ENCODE data around the gene PPM1N. TPM values are rescaled to one million over a fixed set of nuclear protein-coding genes. Genes with fewer than 3 reads are reported as not detected.

Gene PPM1N
- total RNA-seq, 1 donor from 2014 or later: 2.2 TPM

DNA sequence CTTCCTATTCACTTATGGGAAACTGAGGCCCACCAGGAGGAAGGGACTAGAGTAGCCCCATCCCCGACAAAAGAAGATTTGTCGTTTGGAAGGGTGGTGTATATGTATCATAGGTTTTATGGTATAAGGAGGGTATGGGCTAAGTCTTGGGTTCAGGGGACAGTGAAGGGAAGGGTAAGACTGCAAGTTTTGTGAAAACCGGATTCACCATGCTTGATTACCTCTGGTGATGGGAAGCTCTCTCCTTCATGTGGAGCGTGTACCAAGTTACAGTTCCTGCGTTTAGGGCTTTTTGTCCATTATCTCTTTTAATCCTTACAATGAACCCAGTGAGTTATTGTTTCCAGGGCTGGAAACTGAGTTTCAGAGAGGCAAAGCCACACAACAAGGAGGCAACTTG is 12.8 kb downstream of the PPM1N start:
- no peaks in the 10 kb centered on the region for H3K9me3 ChIP-seq
- no peak overlapping the region for H3K4me3 ChIP-seq
- peaks cover 4 to 6% of the 10 kb centered on the region in 2 donors for H3K36me3 ChIP-seq
- TF ChIP-seq, protein P1, sequence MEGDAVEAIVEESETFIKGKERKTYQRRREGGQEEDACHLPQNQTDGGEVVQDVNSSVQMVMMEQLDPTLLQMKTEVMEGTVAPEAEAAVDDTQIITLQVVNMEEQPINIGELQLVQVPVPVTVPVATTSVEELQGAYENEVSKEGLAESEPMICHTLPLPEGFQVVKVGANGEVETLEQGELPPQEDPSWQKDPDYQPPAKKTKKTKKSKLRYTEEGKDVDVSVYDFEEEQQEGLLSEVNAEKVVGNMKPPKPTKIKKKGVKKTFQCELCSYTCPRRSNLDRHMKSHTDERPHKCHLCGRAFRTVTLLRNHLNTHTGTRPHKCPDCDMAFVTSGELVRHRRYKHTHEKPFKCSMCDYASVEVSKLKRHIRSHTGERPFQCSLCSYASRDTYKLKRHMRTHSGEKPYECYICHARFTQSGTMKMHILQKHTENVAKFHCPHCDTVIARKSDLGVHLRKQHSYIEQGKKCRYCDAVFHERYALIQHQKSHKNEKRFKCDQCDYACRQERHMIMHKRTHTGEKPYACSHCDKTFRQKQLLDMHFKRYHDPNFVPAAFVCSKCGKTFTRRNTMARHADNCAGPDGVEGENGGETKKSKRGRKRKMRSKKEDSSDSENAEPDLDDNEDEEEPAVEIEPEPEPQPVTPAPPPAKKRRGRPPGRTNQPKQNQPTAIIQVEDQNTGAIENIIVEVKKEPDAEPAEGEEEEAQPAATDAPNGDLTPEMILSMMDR (IDR thresholded peaks at IDR 0.05): no peak
- intact Hi-C loops (cut with DNase I): no loop called here
- H3K27ac ChIP-seq: peak overlapping the region in 1 of 2 donors; percentile 96
- H3K27me3 ChIP-seq: no peaks in the 10 kb centered on the region
- DNase-seq (ENCODE audit: low spot score in 2 of 2): no peak
- H3K4me1 ChIP-seq: peaks cover 2 to 22% of the 10 kb centered on the region in 2 donors

DNA sequence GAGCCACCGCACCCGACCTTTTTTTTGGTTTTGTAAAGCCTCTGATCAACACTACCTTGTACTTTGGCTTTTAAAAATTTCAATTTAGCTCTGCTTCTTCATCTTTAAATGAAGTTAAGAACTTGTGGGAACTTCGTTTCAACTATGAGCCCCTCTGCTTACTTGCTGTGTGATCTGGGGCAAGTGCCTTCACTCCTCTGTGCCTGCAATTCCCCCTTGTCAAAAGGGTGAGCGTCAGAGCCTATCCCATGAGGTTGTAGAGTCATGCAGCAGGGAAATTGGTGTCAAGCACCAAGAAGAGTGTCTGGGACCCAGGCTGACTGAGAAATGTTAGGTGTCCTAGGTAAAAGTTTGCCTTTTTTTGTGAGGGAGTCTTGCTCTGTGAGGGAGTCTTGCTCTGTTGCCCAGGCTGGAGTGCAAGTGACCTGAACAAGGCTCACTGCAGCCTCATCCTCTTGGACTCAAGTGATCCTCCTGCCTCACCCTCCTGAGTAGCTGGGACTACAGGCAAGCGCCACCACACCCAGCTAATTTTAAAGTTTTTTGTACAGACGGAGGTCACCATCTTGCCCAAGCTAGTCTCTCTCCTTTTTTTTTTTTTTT is 14.7 kb downstream of the PPM1N start:
- TF ChIP-seq, protein P1 (IDR thresholded peaks at IDR 0.05): no peak
- Histone ChIP-seq H3K27ac (peak overlapping the region in 1 of 2 donors; percentile 30), H3K4me1 (peaks cover 0 to 22% of the 10 kb centered on the region in 2 donors), H3K27me3 (no peaks in the 10 kb centered on the region), H3K9me3 (no peaks in the 10 kb centered on the region), H3K36me3 (peaks cover 13 to 16% of the 10 kb centered on the region in 2 donors), H3K4me3 (no peak overlapping the region)
- no peak for DNase-seq (ENCODE audit: low spot score in 2 of 2)
- intact Hi-C loops (cut with DNase I): no loop called here

DNA sequence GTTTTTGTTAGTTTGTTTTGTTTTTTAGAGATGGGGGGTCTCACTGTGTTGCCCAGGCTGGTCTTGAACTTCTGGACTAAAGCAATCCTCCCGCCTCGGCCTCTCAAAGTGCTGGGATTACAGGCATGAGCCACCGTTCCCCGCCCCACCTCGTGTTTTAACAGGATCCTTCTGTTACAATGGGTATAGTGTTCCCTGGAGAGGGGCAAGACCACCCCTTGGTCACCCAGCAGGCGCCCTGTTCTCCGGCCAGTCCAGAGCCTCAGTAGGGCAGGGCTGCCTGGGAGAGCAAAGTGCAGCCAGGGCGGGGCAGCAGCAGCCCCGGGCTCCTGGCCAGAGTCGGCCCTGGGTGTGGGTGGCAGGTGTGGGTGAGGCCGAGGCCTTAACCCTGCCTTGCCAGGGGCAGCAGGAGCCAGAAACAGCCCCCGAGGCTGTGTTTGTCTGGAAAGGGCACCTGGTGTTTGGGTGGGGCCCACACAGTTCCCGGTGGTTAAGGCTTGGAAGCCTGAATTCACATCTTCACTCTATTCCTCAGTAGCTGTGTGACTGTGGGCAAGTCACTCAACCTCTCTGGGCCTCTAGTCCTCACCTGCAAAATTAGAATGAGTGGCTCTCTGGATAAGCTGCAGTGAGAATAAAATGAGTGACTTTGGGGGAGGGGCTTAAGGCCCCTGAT is 16.3 kb downstream of the PPM1N start:
- no peak overlapping the region for H3K4me3 ChIP-seq
- TF ChIP-seq, protein P1 (IDR thresholded peaks at IDR 0.05): no peak
- peak overlapping the region; percentile 30 to 52 for H3K27ac ChIP-seq
- H3K9me3 ChIP-seq: no peaks in the 10 kb centered on the region
- DNase-seq (ENCODE audit: low spot score in 2 of 2): no peak
- no peaks in the 10 kb centered on the region for H3K27me3 ChIP-seq
- intact Hi-C loops (cut with DNase I): loop anchor here (1.0 kb wide), 1 partner anchor 15 kb away; no protein-coding TSS in a partner anchor
- peaks cover 0 to 22% of the 10 kb centered on the region in 2 donors for H3K4me1 ChIP-seq
- peaks cover 28 to 31% of the 10 kb centered on the region in 2 donors for H3K36me3 ChIP-seq

DNA sequence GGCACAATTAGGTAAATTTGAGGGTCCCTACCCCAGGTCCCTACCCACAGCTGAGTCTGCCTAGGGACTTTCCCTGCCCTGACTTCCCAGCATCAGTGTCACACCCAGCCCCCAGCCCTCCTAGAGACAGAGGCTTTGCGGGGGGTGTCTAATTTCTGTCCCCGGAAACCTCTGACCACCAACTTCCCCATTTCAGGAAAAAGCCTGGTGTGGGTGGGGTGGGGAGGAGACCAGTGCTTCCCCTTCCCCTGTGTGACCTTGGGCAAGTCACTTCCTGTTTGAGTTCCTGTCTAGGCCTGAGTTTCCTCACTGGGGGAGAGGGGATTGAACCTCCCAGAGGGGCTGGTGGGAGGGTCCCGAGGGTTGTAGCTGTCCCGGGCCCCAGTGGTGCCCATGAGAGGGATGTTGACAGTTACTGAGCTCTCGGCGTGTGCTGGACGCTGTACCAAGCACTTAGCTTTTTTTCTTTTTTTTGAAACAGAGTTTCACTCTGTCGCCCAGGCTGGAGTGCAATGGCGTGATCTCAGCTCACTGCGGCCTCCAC is 16.9 kb downstream of the PPM1N start:
- Histone ChIP-seq H3K36me3 (peaks cover 31 to 35% of the 10 kb centered on the region in 2 donors), H3K4me1 (peaks cover 0 to 17% of the 10 kb centered on the region in 2 donors), H3K27ac (peak overlapping the region; percentile 30 to 52), H3K27me3 (no peaks in the 10 kb centered on the region), H3K9me3 (no peaks in the 10 kb centered on the region), H3K4me3 (no peak overlapping the region)
- TF ChIP-seq, protein P1 (IDR thresholded peaks at IDR 0.05): no peak
- intact Hi-C loops (cut with DNase I): no loop called here
- DNase-seq (ENCODE audit: low spot score in 2 of 2): no peak

DNA sequence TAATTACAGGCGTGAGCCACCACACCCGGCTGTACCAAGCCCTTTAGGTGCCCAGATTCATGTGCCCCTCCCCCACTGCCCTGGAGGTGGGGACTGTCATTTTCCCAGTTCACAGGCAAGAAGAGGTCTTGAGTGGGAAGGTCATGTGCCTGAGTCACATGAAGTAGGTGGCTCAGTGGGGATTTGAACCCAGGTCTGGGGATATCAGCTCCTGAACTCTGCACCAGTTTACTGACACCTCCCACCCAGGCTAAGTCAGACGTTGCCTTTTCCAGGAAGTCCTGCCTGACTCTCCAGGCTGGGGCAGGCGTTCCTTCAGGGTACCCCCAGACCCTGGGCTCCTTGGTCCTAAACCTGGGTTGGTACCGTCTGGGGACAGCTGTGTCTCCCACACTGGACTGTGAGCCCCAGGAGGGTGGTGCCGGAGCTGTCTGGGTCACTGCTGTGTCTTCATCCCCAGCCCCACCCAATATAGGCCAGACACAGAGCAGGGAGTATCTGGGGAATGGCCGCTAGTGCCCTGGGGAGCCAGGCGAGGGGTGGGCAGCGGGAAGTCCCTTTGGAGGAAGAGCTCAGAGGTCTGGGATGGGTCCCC is 17.7 kb downstream of the PPM1N start:
- Histone ChIP-seq H3K27ac (peak overlapping the region; percentile 30 to 52), H3K9me3 (no peaks in the 10 kb centered on the region), H3K36me3 (peaks cover 39 to 43% of the 10 kb centered on the region in 2 donors), H3K4me3 (no peak overlapping the region), H3K27me3 (no peaks in the 10 kb centered on the region), H3K4me1 (peaks cover 0 to 13% of the 10 kb centered on the region in 2 donors)
- TF ChIP-seq, protein P1 (IDR thresholded peaks at IDR 0.05): no peak
- DNase-seq (ENCODE audit: low spot score in 2 of 2): no peak
- intact Hi-C loops (cut with DNase I): no loop called here
